ENCODE measurements around the gene FSTL4.

The FSTL4 gene

GRCh38 chr5:133251296-133252132 lies 360.8 kb downstream of the FSTL4 start:
- DNase-seq: no peak

GRCh38 chr5:133250527-133250926 lies 361.8 kb downstream of the FSTL4 start:
- DNase-seq: no peak

DNA sequence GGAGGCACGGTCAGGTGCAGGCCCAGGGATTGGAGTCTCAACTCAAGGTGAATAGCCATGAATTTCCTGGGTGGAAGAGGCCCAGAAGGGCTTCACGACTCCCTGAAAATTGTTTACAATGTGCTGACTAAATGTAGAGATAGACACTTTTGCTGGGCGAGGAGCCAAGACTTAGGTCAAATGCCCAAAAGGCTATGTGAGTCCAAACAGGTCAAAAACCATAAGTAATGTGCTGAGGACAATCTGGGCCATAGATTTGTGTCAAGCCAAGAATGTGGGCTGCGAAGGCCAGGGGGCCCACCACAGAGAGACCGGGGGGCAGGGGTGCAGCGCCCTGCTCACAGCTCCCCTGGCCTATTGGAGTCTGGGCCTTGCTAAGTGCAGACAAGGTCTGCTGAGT lies 362.7 kb downstream of the FSTL4 start:
- DNase-seq: no peak

DNA sequence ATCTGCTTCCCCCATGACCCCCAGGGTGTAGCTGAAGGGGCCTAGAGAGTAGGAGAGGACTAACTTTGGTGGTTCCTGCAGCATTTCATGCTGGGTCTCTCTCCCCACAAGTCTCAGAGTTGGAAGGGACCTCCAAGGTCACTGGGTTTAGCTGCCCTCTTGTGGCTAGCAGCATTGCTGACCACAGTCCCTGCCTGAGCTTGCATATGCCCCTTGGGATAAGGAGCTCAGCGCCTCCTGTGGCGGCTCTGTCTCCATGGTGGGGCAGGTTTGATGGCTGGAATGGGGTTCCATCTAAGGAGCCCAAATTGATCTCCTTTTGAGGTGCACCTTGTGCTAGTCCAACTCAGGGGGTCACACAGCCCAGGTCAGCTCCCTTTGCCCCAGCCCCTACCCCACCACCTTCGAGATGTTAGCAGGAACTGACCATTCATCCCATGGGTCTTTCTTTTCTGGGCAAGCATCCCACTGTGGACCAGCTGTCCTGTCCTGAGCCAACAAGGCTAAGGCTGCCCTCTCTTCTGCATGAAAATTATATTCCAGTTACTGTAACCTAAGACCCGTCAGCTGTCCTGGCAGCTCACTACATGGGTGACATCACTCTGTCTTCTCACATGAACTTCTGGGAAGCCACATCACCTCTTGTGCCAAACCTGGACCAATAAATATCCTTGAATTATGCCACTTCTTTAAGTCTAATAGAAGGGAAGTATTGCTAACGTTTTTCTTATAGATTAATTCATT lies 364.3 kb downstream of the FSTL4 start:
- DNase-seq: peak in 1 of 2 experiments; percentile 31

DNA sequence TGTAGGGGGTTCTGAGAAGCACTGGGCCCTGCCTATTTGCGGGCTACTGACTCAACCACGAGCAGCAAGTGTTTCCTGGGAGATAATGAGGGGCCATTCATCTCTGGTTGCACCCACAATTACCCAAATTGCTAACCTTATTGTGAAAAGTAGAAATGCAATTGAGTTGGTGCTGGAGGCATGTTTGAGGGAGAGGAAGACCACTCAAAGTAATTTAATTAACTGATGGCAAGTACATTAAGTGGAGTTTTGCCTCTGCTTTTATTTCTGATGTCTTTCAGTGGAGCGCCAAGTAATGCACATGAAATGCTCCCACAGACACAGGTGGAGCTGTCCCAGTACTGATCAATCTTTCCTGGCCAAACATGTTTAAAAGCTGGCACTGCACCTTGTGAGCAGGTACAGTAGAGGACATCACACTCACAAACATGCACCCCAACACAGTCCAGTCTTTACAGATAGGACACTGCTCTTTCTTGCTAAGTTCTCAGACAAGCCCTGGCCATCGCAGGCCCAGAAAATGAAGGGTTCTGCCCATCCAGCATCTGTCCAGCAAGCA lies 365.1 kb downstream of the FSTL4 start:
- no peak for DNase-seq

DNA sequence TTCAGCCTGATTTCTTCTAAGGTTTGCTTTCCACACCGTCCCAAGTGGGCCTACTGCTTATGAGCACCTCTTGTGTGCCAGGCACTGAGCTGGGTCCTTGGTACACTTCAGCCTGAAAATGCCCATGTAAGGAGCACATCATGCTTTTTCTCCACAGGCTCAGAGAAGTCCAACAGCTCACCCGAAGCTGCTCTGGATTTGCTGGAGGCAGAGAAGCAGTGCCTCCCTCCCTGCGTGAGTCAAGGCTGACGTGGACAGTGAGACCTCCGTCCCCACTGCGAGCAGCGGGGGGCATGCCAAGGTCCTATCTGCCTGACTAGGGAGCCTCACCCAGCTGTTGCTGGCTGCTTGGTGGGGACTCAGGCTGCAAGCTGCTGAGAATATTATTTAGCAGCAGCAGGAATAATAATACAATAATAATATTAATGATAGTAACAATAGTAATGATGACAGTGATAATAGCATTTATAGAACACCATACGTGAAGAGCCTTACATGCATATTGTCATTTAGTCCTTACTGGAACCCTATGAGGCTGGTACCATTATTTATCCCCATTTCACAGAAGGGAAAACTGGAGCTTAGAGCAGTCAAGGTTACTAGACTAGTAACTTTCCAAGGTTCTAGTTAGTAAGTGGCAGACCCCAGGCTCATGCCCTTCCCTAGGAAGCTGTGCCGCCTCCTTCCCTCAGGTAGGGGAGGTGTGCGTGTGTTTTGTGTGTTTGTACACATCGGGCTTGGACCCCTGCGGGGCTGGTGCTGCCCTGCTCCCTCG lies 365.8 kb downstream of the FSTL4 start:
- DNase-seq: no peak

DNA sequence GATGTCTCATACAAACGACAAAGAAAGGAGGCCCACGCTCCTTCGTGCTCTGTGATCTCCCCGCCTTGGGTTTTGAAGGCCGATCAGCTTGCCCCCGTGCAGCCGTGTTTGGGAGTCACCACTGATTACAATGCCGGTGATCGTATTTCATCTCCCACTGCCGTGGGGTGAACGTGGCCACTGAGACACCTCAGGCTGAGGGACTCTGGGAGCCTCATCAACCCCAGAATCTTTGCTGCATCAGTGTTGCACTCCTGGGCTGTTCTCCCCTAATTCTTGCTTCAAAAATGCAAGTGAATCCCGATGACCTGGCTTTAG lies 366.3 kb downstream of the FSTL4 start:
- DNase-seq: no peak

DNA sequence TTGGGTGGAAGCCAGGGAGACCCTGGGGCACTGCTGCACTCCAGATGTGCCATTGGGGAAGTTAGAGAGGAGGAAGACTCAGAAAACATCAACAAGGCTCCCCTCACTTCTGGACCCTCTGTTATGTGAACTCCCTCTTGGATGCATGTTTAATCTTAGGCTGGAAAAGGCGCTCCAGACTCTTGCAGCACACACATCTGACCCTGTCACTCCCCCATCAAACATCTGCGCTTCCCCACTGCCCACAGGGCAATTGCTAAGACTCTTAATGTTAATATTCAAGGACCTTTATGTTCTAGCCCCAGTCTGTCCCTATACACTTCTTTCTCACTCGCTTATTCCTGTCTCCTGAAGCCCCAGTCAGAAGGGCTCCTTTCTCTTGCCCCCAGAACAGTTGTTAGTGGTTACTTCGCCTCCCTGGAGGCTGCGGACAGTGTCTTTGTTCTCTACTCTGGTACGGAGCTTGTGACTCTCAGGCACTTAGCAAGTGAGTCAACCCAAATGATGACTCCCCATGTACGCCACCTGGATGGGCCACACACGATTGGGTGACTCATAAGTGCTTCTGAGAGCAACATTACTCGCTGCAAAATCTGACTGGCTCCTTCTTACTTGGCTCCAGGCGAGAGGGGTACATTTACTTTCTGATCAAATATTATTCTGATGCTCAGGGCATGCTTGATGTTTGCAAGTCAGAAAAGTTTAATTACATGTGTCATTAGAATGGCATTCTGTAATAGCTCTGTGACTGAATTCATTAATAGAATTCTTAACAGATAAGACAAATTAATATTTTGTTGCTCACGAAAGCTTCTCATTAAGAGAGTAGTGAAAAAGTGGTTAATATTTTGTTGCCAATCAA lies 366.9 kb downstream of the FSTL4 start:
- DNase-seq: no peak

DNA sequence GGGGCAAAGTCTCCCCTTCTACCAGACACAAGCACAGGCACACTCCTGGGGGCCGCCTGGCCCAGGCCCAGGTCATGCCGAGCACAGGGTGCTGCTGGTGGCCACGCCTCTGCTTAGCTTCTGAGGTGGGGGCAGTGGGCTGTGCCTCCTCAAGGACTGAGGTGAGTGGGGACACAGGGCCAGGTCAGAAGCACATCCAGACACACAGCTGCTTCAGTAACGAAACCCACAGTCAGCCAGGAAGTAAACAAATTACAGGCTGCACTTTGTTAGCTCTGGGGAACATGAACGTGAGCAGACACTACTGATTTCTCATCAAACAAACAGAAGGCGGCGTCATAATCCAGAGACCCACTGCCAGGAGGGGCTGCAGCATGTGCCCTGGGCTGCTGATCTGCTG lies 368.1 kb downstream of the FSTL4 start:
- peak in 1 of 2 experiments; percentile 15 for DNase-seq

DNA sequence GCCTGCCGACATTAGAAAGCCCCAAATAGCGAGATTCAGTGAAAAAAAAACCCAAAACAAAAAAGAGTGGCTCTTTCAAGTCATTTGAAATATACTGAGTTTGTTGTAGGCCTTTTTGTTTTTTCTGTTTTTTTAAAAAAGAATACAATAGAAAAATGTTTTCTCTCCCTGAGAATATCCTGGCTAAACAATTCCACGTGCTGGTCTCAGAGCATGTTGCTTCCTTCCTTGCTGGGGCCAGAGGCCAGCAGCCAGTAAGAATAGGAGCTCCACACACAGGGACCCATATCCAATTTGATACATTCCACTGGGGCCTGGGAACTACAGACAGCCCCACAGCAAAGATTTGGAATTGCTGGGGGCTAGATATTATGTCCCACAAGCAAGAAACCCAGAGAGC lies 369.1 kb downstream of the FSTL4 start:
- DNase-seq: no peak

DNA sequence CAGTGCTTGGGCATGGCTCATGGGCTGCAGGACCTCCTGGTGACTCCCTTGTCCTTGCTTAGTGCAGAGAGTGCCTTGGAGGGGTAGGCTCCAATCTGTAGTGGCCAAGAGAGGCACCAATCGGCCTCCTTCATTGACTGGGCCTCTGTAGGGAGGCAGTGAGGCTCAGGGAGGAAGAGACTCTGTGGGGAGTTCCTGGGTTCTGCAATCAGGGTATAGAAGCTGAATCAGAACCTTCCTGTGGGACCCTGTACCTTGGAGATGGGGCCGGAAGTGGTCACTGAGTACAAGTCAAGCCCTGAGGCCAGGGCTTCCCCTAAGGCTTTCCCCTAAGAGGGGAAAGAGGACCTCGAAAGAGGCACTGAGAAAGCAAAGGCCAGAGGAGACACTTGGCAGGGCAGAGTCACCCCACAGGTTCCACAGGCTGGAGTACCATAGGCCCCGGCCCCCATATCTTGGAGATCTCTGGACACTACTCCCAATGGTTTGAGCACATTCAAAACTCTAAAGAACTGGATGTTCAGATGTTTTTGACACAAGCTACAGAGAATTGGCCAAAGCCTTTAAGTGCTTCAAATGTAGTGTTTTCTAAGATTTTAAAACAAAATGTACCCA lies 370.0 kb downstream of the FSTL4 start:
- no peak for DNase-seq

GRCh38 chr5:133241179-133242092 lies 370.9 kb downstream of the FSTL4 start:
- no peak for DNase-seq

- no peak for DNase-seq
Observed at GRCh38 chr5:133240425-133241091, 371.8 kb downstream of the FSTL4 start.

- DNase-seq: no peak
Observed at GRCh38 chr5:133238426-133239205, 373.7 kb downstream of the FSTL4 start.

DNA sequence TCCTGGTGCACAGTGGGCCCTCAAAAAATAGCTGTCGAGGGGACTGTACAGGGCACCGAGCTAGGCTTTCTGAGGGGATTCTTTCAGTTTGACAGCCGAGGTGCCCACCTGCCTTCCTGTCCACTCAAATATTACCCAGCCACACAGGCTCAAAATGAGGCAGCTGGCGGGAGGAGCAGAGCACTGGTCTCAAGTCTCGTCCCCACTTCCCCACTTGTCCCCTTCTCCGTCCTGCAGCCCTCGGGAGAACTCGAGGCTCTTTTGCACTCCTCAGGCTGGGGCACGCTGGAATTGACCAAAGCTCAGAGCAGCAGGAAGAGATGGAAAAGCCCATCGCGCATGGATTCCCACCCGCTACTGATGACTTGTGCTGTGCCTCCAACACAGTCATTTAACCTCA lies 375.4 kb downstream of the FSTL4 start:
- no peak for DNase-seq

- DNase-seq: no peak
Observed at GRCh38 chr5:133236541-133236951, 375.8 kb downstream of the FSTL4 start.

GRCh38 chr5:133235696-133236426 lies 376.5 kb downstream of the FSTL4 start:
- DNase-seq: no peak

DNA sequence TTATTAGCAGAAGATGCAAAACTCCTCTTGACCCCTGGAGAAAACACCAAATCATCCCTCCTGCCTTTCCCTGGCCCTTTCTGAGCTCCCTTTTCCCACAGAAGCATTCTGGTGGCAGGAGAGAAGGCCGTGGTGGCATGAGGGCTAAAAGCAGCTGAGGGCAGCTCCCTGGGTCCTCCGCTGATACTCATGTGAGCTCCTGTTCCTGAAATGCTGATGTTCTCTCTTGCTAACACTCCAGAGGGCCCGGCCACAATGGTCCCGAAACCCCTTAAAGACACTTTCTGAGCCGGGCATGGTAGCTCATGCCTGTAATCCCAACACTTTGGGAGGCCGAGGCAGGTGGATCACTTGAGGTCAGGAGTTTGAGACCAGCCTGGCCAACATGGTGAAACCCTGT lies 377.4 kb downstream of the FSTL4 start:
- no peak for DNase-seq

DNA sequence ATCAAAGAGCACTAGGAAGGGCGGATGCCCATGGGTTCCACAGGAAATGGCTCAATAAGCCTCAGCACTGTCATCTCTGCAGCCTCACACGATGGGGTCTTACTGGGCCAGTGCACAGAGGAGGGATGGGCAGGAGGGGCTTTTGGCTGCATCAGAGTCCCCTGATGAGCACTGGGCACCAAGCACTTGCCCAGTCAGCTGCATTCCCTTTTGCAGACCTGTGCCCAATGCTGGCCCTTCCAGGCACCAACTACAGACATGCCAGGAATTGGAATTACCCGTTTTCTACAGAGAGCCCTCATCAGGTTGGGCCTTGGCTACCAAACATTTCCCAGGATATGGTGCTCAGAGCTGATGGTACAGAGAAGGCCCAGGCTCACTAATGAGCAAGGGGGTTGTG lies 378.1 kb downstream of the FSTL4 start:
- no peak for DNase-seq
